Kidney (tissue), 14 donors: Measurements from ENCODE around the gene CAMTA1. TPM values are rescaled to one million over a fixed set of nuclear protein-coding genes. Genes with fewer than 3 reads are reported as not detected.
"Not testable (repeated sequence)": the region's sequence is repeated elsewhere in the genome, so short reads cannot be mapped to it uniquely, and the experiment has no call there.

Experiments
- DNase-seq, 5 donors: peaks; one replicate each; pipeline ENCODE4 v3.0.0-alpha.2; 2013 to 2020
- FAIRE-seq: peaks from 2 replicates; lab custom pipeline; 2012; peaks lifted over from hg19 to GRCh38; lab: Jason Lieb, UNC
- H3K27ac ChIP-seq, 2 donors: one replicate each; pipeline ENCODE4 v1.7.0; 2013; ENCODE audit warnings: low read depth in 2 of 2, low read length in 2 of 2, inconsistent platforms in 1 of 2
- H3K27me3 ChIP-seq: one replicate; pipeline ENCODE4 v1.7.1; 2013; ENCODE audit warnings: low read length, inconsistent platforms; ENCODE audit not compliant: control insufficient read depth, insufficient read depth
- H3K36me3 ChIP-seq, 3 donors: one replicate each; pipeline versions ENCODE4 v1.7.0 to v1.7.1; 2013; ENCODE audit warnings: low read length in 3 of 3, control low read depth in 1 of 3, inconsistent platforms in 1 of 3; ENCODE audit not compliant: insufficient read depth in 3 of 3, control insufficient read depth in 2 of 3
- H3K4me1 ChIP-seq, 3 donors: one replicate each; pipeline versions ENCODE4 v1.7.0 to v1.7.1; 2013; ENCODE audit warnings: low read length in 3 of 3, inconsistent platforms in 1 of 3, low read depth in 1 of 3; ENCODE audit not compliant: control insufficient read depth in 2 of 3, insufficient read depth in 2 of 3
- H3K4me3 ChIP-seq, 3 donors: one replicate each; pipeline versions ENCODE4 v1.7.0 to v1.8.1; 2013; ENCODE audit warnings: low read length in 3 of 3, control low read depth in 1 of 3, inconsistent platforms in 1 of 3
- H3K9ac ChIP-seq, 3 donors: one replicate each; pipeline versions ENCODE4 v1.7.0 to v1.7.1; 2013; ENCODE audit warnings: low read length in 3 of 3, control low read depth in 1 of 3, inconsistent platforms in 1 of 3
- H3K9me3 ChIP-seq, 3 donors: one replicate each; pipeline versions ENCODE4 v1.7.0 to v1.7.1; 2013; ENCODE audit warnings: low read length in 3 of 3, control low read depth in 1 of 3, inconsistent platforms in 1 of 3; ENCODE audit not compliant: control insufficient read depth in 2 of 3, insufficient read depth in 1 of 3
- intact Hi-C: fragments of 100-400 bp; cut with DNase I; formaldehyde crosslinking; loops from one replicate; pipeline ENCODE4 v1.11.1; 2022
- polyA plus RNA-seq: library from polyadenylated mRNA; stranded (reverse); fragments of 350-450 nt; fragmentation: Illumina TruSeq; extraction: RNeasy Lipid Tissue Mini Kit (QIAGEN cat#74804); gene quantifications from one replicate; pipeline ENCODE4 v1.2.3, GENCODE V29; 2014; ENCODE audit warnings: low read depth, low replicate concordance; ENCODE audit not compliant: insufficient read depth
- total RNA-seq: library from RNA; stranded (reverse); fragmentation: NEBNext Ultra II Directional; extraction: Animal tissue kit (Norgen Biotek cat#: 25700); gene quantifications from one replicate; pipeline ENCODE4 v1.2.1, GENCODE V29; 2021
- TF ChIP-seq, protein P1 (sequence below): IDR thresholded peaks from 3 replicates; pipeline ENCODE4 v1.5.1; 2012; ENCODE audit warnings: mild to moderate bottlenecking, moderate library complexity, borderline replicate concordance; ENCODE audit not compliant: insufficient read depth; ENCODE audit errors: extremely low read depth
- donor health status: control.
- donor health status: control.
- donor health status: control.
- donor health status: control.
- donor health status: control.
- donor health status: DM: yes; HTN: yes; CAD: no.
- donor health status: Normal renal cell carcinoma (clear cell type).

CAMTA1 gene
- total and polyA plus RNA-seq, 2 donors from 2014 or later: 79.0 to 170 TPM

DNA sequence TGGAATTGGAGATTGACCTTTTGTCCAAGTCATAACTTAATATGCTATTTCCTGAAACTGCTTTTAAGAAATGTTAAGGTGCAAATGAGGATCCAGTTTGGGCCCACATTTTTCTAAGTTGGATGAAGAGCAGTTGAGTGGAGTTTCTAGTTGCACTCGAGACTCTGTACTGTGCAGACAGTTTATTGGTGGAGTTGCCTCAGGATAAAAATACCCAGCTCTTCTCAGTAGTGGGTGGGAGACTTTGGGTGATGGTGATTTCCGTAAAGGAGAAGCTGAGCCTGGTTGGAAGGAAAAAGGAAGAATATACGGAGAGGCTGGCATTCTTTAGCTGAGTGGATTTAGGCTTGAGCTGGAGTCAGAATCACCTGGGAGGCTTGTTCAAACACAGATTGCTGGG lies 49.9 kb downstream of the CAMTA1 start:
- DNase-seq (no peak), FAIRE-seq (no peak)
- H3K9ac ChIP-seq: no peak overlapping the region
- TF ChIP-seq, protein P1, sequence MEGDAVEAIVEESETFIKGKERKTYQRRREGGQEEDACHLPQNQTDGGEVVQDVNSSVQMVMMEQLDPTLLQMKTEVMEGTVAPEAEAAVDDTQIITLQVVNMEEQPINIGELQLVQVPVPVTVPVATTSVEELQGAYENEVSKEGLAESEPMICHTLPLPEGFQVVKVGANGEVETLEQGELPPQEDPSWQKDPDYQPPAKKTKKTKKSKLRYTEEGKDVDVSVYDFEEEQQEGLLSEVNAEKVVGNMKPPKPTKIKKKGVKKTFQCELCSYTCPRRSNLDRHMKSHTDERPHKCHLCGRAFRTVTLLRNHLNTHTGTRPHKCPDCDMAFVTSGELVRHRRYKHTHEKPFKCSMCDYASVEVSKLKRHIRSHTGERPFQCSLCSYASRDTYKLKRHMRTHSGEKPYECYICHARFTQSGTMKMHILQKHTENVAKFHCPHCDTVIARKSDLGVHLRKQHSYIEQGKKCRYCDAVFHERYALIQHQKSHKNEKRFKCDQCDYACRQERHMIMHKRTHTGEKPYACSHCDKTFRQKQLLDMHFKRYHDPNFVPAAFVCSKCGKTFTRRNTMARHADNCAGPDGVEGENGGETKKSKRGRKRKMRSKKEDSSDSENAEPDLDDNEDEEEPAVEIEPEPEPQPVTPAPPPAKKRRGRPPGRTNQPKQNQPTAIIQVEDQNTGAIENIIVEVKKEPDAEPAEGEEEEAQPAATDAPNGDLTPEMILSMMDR: no peak
- H3K4me1 ChIP-seq: peaks cover 0 to 27% (median 11%) of the 10 kb centered on the region in 3 donors
- no peaks in the 10 kb centered on the region for H3K9me3 ChIP-seq
- intact Hi-C loops: no loop called here
- H3K27ac ChIP-seq: no peak overlapping the region
- no peak overlapping the region for H3K4me3 ChIP-seq
- H3K27me3 ChIP-seq: no peaks in the 10 kb centered on the region
- no peaks in the 10 kb centered on the region for H3K36me3 ChIP-seq

GRCh38 chr1:6842301-6842700 lies 57.0 kb downstream of the CAMTA1 start:
- intact Hi-C loops: no loop called here
- no peaks in the 10 kb centered on the region for H3K9me3 ChIP-seq
- H3K36me3 ChIP-seq: no peaks in the 10 kb centered on the region
- H3K4me1 ChIP-seq: no peaks in the 10 kb centered on the region
- no peaks in the 10 kb centered on the region for H3K27me3 ChIP-seq
- FAIRE-seq: no peak
- DNase-seq: no peak
- no peak overlapping the region for H3K4me3 ChIP-seq
- H3K9ac ChIP-seq: no peak overlapping the region
- no peak overlapping the region for H3K27ac ChIP-seq
- TF ChIP-seq, protein P1: no peak

- H3K27ac ChIP-seq, H3K27me3 ChIP-seq, H3K4me1 ChIP-seq, H3K36me3 ChIP-seq, H3K4me3 ChIP-seq, DNase-seq, H3K9ac ChIP-seq, H3K9me3 ChIP-seq, intact Hi-C loops, FAIRE-seq: not testable (repeated sequence)
Measured at GRCh38 chr1:6845786-6846185, 60.5 kb downstream of the CAMTA1 start.

GRCh38 chr1:6848816-6849215 lies 63.6 kb downstream of the CAMTA1 start:
- Histone ChIP-seq H3K9me3 (no peaks in the 10 kb centered on the region), H3K4me1 (no peaks in the 10 kb centered on the region), H3K36me3 (no peaks in the 10 kb centered on the region), H3K9ac (no peak overlapping the region), H3K4me3 (no peak overlapping the region), H3K27me3 (no peaks in the 10 kb centered on the region), H3K27ac (no peak overlapping the region)
- intact Hi-C loops: no loop called here
- DNase-seq (no peak), FAIRE-seq (no peak)
- TF ChIP-seq, protein P1: no peak
